ENCODE data around the gene SECTM1.

DNA sequence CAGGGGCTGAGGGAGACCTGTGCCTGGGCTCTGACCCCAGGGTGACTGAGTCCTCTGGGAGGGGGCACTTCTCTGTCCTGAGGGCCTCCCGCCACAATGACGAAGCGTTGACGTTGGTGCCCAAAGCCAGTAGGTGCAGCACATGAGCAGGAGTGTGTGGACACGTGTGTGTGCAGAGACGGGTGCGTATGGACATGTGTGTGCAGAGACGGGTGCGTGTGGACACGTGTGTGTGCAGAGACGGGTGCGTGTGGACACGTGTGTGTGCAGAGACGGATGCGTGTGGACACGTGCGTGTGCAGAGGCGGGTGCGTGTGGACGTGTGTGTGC lies 15.4 kb downstream of the SECTM1 start:
- TF ChIP-seq EZH2 (IDR thresholded peaks at IDR 0.05; ENCODE audit: insufficient read depth, poor library complexity, severe bottlenecking) (no peak), EZH2phosphoT487 (IDR thresholded peaks at IDR 0.05; ENCODE audit: insufficient read depth, low read depth) (no peak)

All from GM23248 (cell line).